COLO668 (cell line): ENCODE measurements around the gene AKR7A2.
"Not testable (repeated sequence)": the region's sequence is repeated elsewhere in the genome, so short reads cannot be mapped to it uniquely, and the experiment has no call there.

ENCODE experiments used
- DNase-seq: peaks from one replicate; lab custom pipeline; 2025; ENCODE audit not compliant: unreplicated experiment; lab: John Stamatoyannopoulos, UW

Gene AKR7A2

GRCh38 chr1:19307794-19308508 lies 4.0 kb downstream of the AKR7A2 start:
- DNase-seq, result no peak

GRCh38 chr1:19306941-19307340 lies 5.0 kb downstream of the AKR7A2 start:
- no peak for DNase-seq

DNA sequence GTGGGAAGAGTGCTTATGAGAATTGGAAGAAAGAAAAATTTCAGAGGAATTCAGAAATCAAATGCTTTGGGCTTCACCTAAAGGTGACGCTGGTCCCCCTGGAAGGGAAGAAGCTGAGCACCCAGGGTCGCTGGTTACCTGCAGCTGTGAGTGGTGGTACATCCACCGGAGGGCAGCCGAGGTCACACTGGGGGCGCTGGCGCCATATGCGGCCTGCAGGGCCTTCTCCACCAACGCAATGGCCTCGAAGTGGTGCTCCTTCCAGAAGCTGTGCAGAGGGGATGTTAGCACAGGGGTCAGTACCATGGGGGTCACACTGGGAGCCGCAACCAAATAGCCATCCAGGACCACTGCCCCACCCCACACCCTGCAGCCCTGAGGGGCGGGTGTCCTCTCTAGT lies 6.1 kb downstream of the AKR7A2 start:
- DNase-seq, result no peak

- DNase-seq, result not testable (repeated sequence)
Measured at GRCh38 chr1:19304081-19304480, 7.9 kb downstream of the AKR7A2 start.

- peak; percentile 42 for DNase-seq
Measured at GRCh38 chr1:19300211-19300610, 11.7 kb downstream of the AKR7A2 start.

DNA sequence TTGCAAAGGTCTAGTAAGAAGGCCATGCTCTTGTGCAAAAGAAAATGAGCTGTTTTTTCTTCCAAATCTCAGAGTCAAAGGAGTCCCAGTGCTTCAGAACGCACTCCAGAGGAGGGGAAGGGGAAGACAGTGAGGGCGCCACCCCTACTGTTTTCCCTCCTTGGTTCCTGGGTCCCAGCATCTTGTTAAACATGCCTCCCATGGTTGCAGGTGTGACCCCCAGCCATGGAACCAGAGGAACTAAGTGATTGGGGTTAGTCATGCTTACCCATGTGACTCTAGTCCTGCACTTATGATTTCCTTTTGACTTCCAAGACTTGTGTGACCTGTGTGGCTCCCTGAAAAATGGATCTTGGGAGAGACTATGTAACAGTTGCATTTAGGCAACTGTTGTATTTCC lies 17.3 kb downstream of the AKR7A2 start:
- DNase-seq, result no peak

DNA sequence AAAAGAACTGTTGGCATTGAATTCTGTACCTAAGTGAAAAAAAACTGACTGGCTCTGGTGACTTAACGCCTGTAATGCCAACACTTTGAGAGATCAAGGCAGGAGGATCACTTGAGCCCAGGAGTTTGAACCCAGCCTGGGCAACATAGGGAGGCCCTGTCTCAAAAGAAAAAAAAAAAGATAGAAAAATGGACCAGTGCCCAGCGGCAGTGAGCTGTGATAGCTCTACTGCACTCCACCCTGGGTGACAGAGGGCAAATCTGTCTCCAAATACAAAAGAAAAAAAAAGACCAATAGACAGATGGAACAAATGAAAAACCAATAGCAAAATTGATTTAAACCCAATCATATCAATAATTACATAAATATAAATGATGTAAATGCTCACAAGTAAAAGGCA lies 22.7 kb downstream of the AKR7A2 start:
- no peak for DNase-seq

GRCh38 chr1:19288324-19289241 lies 23.4 kb downstream of the AKR7A2 start, which contains the start of gene AKR7A3:
AKR7A3 (minus strand) TSS chr1:19288770; CDS start chr1:19288709, 61 bp downstream.
- peak; percentile 97 for DNase-seq

DNA sequence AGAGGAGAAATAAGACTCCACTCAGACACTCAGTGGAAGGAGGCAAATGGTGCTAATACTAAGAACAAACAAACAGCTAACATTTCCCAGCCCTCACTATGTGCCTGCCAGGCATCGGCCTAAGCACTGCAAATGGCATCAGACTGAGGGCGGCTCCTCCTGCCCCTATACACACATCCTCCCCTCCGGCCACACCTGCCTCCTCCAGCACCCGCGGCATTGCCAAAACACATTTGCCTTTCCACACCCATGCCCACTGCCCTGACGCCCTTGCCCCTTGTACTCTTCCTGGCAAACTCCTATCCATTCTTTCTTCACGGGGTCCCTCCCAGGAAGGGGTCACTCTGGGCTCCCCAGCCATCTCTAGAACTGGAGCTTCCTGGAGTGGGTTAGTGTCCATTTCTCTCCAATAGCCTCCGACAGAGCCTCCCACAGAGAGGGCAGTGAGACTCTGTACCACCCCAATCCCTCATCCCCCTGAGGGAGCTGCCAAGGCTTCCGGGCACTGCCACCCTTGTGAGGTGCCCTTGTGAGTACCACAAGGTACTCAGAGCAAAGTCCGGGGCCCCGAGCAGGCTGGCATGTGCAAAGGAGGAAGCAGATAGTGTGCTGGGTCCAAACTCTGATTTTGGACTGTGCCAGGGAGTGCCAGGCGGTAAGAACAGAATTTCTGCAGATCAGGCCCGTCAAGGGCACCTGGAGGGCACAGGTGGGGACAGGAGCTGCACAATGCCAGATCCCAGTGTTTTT lies 24.3 kb downstream of the AKR7A2 start:
- DNase-seq, result peak; percentile 80

GRCh38 chr1:19285807-19286206 lies 26.1 kb downstream of the AKR7A2 start:
- DNase-seq, result peak; percentile 74

DNA sequence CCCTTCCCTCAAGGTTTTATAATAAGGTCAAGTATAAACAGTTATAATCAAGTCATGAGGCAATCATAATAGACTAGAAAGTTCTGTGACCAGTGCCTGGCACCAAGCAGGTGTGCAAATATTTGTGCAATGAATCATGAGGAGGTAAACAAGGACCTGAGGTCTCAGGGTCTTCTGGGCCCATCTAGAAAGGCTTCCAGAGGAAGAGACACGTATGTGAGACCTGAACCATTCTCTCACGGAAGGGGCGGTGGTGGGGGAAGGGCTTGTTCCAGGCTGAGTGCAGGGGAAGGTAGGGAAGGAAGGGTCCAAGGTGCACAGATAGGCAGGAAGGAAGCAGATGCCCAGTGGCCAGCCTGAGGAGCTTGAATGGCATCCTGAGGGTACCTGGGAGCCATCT lies 26.6 kb downstream of the AKR7A2 start:
- DNase-seq, result not testable (repeated sequence)

DNA sequence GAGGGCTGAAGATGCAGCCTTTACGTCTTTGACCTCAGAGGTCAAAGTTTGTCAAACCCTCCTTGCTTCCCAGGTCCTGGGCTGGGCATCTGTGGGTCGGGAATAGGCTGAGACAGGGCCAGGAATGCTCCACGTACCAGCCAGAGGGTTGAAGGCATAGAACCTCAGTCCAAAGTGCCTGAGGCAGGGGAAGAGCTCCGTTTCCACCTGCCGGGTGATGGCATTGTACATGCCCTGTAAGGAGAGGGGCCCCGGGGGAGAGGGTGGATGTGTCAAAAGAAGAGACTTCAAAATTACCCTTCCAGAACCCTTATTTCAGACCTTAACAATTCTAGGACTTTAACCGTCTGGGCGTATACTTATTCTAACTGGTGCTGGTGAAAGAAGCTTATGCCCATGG lies 27.1 kb downstream of the AKR7A2 start:
- peak; percentile 52 for DNase-seq

GRCh38 chr1:19283891-19284290 lies 28.1 kb downstream of the AKR7A2 start:
- no peak for DNase-seq

- no peak for DNase-seq
Measured at GRCh38 chr1:19274636-19275035, 37.3 kb downstream of the AKR7A2 start.

DNA sequence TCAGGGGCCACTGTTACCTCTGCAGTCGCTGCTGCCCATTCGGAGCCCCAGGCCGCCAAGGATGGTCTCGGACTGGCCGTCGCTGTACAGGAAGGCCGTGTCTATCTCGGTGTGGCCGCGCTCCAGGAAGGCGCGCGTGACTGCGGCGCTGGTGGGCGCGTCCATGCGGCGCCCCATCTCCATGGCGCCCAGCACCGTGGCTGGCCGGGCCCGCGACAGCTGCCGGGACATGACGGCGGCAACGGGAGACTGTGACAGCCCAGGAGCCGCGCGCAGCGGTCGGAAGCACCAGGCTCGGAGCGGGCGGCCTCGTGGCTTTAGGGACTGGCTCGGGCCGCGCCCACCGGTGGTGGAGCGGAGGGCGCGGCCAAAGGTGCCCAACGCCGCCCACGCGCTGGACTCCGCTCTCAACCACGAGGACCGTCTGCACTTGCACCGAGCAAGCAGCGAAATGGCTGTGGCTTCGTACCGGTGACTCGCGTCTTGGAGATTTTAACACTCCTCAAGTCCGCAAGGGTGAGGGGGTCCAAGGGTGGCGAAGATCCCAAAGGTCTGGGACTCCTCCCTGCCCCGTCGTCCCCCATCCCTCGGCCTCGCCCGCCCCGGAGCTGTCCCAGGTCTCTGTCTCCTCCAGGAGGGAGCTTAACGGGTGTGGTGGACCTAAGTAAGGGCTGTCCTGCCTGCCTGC lies 38.0 kb downstream of the AKR7A2 start:
- not testable (repeated sequence) for DNase-seq

- DNase-seq, result no peak
Measured at GRCh38 chr1:19273106-19273843, 38.7 kb downstream of the AKR7A2 start.

DNA sequence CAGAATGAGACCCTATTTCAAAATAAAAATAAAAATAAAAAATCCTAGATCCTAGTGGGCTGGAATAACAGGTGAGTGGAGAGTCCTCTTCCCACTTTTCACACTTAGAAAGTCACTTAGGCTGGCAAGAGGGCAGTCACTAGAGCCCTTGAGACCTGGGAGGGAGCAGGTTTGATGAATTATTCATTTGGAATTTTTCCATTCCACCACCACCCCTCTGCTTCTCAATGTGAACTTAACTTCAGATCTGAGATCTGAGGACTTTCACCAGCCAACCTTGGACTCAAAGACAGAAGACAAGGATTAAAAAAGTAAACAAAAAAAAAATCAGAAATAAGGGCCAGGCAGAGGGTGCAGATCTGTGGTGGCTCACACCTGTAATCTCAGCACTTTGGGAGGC lies 39.9 kb downstream of the AKR7A2 start:
- no peak for DNase-seq

DNA sequence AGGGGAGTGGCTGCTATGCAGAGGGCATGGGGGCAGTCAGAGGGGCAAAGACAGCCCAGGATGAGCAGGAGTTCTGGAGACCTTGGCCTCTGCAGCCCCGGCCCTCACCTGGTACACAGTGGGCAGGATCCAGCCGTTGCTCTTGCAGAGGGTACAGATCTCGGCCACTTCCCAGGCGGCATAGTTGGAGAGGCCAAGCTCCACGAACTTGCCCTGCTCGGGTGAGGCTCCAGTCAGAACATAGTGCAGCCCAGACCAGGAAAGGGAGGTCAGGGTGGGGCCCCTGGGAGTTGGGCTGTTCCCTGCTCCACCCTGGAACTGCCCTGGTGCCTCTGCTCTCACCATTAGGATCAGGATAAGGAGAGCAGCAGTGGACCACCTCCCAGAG lies 41.6 kb downstream of the AKR7A2 start:
- DNase-seq, result not testable (repeated sequence)

DNA sequence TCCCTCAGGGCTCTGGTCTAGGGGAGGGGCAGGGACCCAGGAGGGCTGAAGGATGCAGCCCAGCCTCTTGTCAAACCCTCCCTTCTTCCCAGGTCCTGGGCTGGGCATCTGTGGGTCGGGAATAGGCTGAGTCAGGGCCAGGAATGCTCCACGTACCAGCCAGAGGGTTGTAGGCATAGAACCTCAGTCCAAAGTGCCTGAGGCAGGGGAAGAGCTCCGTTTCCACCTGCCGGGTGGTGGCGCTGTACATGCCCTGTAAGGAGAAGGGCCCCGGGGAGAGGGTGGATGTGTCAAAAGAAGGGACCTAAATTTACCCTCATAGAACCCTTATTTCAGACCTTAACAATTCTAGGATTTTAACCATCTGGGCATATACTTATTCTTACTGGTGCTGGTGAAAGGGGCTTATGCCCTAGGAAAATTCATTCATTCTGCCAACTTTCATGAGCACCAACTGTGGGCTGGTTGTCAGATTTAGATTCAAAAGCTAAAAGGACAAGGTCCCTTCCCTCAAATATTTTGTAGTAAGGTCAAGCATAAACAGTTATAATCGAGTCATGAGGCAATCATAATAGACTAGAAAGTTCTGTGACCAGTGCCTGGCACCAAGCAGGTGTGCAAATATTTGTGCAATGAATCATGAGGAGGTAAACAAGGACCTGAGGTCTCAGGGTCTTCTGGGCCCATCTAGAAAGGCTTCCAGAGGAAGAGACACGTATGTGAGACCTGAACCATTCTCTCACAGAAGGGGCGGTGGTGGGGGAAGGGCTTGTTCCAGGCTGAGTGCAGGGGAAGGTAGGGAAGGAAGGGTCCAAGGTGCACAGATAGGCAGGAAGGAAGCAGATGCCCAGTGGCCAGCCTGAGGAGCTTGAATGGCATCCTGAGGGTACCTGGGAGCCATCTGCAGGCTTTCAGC lies 42.3 kb downstream of the AKR7A2 start:
- DNase-seq, result not testable (repeated sequence)
